ENCODE data around the gene RPL9.
"Not testable (repeated sequence)": the region's sequence is repeated elsewhere in the genome, so short reads cannot be mapped to it uniquely, and the experiment has no call there.

RPL9 gene

GRCh38 chr4:39464886-39465501 is 6.3 kb upstream of the RPL9 start:
- DNase-seq, result no peak

- not testable (repeated sequence) for DNase-seq
These were observed 589 bp downstream of the RPL9 start for GRCh38 chr4:39458161-39458504.

- no peak for DNase-seq
These were observed 1.6 kb downstream of the RPL9 start for GRCh38 chr4:39456946-39457763.

- DNase-seq, result no peak
These were observed 3.2 kb downstream of the RPL9 start for GRCh38 chr4:39455486-39455885.

GRCh38 chr4:39453738-39454137 is 5.0 kb downstream of the RPL9 start:
- no peak for DNase-seq

- no peak for DNase-seq
These were observed 5.7 kb downstream of the RPL9 start for GRCh38 chr4:39452860-39453587.

GRCh38 chr4:39452153-39452859 is 6.4 kb downstream of the RPL9 start:
- no peak for DNase-seq

- no peak for DNase-seq
These were observed 7.2 kb downstream of the RPL9 start for GRCh38 chr4:39451423-39452023.

GRCh38 chr4:39450618-39451017 is 8.1 kb downstream of the RPL9 start:
- DNase-seq, result no peak

GRCh38 chr4:39446842-39447573 is 11.7 kb downstream of the RPL9 start:
- DNase-seq, result no peak

GRCh38 chr4:39446483-39446841 is 12.3 kb downstream of the RPL9 start:
- no peak for DNase-seq

- no peak for DNase-seq
These were observed 15.7 kb downstream of the RPL9 start for GRCh38 chr4:39442998-39443397.

GRCh38 chr4:39441593-39441992 is 17.1 kb downstream of the RPL9 start:
- no peak for DNase-seq

- no peak for DNase-seq
These were observed 22.8 kb downstream of the RPL9 start for GRCh38 chr4:39435659-39436563.

GRCh38 chr4:39433878-39434492 is 24.7 kb downstream of the RPL9 start:
- DNase-seq, result no peak

GRCh38 chr4:39429476-39430334 is 29.0 kb downstream of the RPL9 start:
- no peak for DNase-seq

- DNase-seq, result no peak
These were observed 31.1 kb downstream of the RPL9 start for GRCh38 chr4:39427520-39428114.

GRCh38 chr4:39426728-39427127 is 32.0 kb downstream of the RPL9 start:
- DNase-seq, result no peak

GRCh38 chr4:39425297-39425696 is 33.4 kb downstream of the RPL9 start:
- DNase-seq, result not testable (repeated sequence)

All from NCI-H1930 (cell line).